NCI-H146 treated with DMSO at 0.1 percent for 48 hours (cell line): ENCODE measurements around the gene CS.

Experiments used
- DNase-seq: peaks from one replicate; lab custom pipeline; 2025; ENCODE audit not compliant: unreplicated experiment; lab: John Stamatoyannopoulos, UW

CS gene

DNA sequence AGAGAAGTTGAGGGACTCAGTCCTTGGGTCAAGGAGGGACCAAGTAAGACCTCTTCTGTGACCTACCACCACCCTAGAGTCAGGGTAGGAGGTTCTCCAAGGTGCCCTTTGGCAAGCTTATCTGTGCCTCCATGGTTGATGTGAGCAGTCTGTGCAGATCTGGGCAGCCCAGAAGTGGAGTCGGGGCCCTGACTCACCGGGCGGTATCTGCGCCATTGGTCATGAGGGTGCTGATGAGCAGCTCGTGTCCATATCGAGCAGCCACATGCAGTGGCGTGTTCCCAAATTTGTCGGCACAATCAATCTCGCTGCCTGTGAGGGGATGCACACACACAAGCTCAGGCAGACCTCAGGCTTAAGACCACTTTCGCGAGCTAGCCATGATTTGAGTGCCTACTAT lies 47.0 kb downstream of the CS start:
- no peak for DNase-seq

GRCh38 chr12:56252649-56253048 lies 47.5 kb downstream of the CS start:
- no peak for DNase-seq

- no peak for DNase-seq
Measured at GRCh38 chr12:56248711-56249110, 51.4 kb downstream of the CS start.

- DNase-seq = no peak
Measured at GRCh38 chr12:56247923-56248322, 52.2 kb downstream of the CS start.

- DNase-seq = no peak
Measured at GRCh38 chr12:56244494-56244893, 55.6 kb downstream of the CS start.

GRCh38 chr12:56243731-56244181 lies 56.4 kb downstream of the CS start:
- no peak for DNase-seq

DNA sequence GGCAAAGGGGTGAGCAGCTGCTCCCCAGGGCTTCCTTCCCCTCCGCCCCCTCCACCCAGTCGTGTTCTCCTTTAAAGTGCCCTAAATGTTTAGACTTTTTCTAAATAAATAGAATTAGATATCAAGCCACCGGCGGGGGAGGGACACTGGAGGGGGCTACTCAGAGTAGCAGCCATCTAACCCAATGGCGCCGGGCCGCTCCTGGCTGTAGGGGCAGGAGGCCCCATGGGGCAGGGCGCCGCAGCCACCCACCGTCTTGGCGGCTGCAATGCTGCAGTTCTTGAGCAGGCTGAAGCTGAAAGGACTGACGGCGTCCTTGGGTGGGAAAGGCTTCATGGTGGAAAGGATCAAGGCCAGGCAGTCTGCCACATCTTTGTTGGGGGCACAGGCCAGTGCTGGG lies 57.1 kb downstream of the CS start:
- no peak for DNase-seq

- no peak for DNase-seq
Measured at GRCh38 chr12:56241424-56242303, 58.5 kb downstream of the CS start.

DNA sequence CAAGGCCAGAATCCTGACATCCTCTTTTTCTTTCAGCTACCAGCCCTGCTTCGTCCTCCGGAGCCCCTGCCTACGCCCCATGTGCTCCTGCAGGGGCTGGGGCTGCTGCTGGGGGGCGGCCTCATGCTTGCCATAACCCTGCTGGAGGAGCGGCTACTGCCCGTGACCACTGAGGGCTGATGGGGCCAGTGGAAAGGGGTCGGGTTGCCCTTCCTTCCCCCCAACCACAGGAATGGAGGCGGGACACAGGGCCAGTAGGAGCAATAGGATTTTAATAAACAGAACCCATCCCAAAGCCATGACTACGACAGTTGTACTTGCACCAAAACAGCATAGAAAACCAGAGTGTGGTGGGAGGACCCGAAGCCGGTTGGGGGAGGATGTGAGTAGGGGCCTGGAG lies 62.6 kb downstream of the CS start:
- DNase-seq = no peak

GRCh38 chr12:56236985-56237384 lies 63.1 kb downstream of the CS start:
- no peak for DNase-seq

GRCh38 chr12:56236091-56236490 lies 64.0 kb downstream of the CS start:
- DNase-seq = no peak

DNA sequence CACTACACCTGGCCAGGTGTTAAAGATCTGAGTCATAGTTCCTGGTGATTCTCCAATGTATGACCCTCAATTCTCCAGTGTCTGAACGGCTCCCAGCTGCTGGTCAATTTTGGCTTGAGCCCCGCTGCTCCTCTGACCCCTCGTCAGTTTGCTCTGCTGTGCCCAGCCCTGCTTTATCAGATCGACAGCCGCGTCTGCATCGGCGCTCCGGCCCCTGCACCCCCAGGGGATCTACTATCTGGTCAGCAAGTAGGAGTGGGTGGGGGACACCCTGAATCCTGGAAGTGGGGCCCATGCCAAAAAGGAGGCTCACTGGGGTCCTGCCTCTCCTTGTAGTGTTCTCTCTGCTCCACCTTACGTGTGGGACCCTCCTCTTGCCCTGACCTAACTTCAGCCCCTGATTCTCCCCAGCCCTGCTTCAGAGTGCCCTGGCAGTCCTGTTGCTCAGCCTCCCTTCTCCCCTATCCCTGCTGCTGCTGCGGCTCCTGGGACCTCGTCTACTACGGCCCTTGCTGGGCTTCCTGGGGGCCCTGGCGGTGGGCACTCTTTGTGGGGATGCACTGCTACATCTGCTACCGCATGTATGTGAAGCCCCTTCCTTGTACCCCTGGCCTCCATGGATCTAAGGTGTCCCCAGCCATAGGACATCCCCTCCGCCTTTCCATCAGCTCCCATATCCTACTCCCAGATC lies 65.2 kb downstream of the CS start:
- no peak for DNase-seq

- DNase-seq = no peak
Measured at GRCh38 chr12:56231184-56231582, 68.9 kb downstream of the CS start.

GRCh38 chr12:56230432-56231183 lies 69.5 kb downstream of the CS start:
- DNase-seq = no peak

DNA sequence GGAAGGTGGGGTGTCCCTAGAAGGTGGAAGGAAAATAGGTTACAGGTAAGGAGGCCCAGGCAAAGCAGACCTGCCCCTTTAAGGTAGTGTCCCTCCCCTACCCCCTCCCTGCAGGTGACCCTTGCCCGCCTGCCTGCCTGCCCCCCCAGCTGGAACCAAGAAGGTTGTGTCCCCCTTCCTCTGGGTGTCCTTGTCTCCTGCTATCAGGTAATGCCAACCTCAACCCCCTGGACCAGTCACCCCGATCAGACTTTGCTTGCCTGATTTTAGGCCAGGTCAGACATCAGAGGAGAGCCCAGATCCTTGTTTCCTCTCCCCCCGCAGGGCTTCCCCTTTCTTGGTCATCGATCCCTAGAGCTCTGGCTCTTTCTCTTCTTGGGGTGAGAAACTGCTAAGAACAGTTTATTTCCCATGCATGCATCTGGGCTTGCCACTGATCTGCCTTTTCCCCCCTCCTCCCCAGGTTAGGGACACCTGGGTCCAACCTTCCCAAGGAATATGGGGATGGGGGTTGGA lies 70.2 kb downstream of the CS start, which contains the start of gene SLC39A5:
Gene SLC39A5, plus strand, starts transcription at position 136 of the 516 bp plus-strand sequence. CDS start 1,224 bp downstream, outside the sequence.
- DNase-seq = no peak

GRCh38 chr12:56229082-56229481 lies 71.0 kb downstream of the CS start:
- DNase-seq = no peak

DNA sequence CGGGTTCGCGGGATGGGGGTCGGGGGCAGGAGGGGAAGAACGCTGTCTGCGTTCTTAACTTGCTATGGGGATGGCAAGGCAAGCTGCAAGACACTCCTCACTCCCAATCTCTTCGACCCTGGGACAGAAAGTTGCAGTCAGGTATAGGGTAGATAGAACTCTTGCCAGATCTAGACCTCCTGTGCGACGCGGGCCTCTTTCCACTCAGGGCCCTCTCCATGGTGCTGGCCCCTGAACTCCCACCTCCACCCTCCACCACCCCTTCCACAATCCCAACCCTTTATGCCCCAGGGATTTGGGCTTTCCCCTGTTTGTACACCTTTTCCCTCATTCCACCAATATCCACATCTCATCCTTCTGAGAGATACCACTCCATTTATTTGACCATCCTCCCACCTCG lies 75.2 kb downstream of the CS start:
- no peak for DNase-seq

DNA sequence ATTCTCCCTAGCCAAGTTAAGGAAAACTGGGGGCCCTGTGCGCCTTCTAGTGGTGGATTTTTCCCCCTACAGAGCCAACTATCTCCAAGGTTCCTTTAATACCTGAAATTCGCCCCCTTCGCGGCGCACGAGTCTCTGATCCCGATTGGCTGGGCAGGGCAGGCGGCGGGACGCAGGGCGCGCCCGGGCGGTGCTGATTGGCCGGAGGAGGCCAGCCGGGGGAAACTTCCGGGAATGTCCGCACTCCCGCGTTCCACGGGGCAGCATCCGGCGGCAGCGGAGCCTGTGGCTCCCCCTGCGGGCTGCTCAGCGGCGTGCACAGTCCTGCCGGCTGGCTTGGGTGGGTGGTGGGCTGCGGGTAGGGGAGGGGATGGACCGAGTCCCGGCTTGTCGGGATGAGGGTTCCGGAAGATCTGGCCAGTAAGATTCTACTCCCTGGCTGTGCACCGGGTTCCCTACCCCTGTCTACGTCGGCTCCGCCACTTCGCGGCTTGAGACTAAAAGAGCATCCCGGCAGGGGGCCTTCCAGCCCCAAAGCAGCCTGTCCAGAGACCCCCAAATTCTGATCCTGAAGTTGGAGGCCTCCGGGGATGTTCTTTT lies 75.9 kb downstream of the CS start, which contains the start of gene NABP2:
Gene NABP2, plus strand, starts transcription at position 241 of the 600 bp plus-strand sequence. CDS start 515 bp downstream, outside the sequence.
- DNase-seq = peak; percentile 98

- DNase-seq = no peak
Measured at GRCh38 chr12:56223571-56224101, 76.5 kb downstream of the CS start.

DNA sequence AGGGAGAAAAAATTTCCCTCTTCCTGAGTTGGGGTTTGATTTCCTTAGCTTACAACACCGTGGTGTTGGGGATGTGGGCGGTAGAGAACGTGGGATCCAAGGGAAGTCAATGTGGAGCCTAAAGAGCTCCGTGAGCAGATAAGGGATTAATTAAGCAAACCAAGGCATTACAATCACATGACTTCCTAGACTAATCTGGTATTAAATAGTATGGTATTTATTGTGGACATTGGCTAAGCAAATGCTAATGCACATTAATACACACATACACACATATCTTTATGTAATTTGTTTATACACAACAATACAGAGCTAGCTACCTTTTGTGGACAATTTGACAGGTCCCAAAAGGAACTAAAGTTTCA lies 77.6 kb downstream of the CS start:
- DNase-seq = no peak
